ENCODE data around the gene BCL11A. TPM values are rescaled to one million over a fixed set of nuclear protein-coding genes. Genes with fewer than 3 reads are reported as not detected.

Gene BCL11A
- total RNA-seq, 2 experiments from 2014 or later, result 2.3 to 3.3 TPM

DNA sequence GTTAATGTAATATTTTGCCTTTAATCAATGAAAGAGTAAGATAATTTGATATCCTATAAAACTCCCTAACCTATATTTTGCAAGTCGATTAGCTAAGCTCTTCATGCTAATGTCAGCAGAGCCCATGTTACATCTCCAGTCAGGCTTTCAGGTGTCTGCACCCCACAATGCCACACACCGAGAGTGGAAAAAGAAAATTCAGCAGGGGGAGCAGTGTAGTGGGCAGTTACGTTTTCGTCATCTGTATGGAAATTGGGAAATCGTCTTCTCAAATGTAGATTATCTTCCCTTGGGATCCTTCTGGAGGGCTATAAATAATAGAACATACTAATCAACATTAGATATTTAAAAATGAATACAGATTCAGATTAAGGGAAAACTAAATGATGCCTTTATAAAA is 66.3 kb downstream of the BCL11A start:
- H3K4me3 Mint-ChIP-seq, result no peak overlapping the region
- no peaks in the 10 kb centered on the region for H3K27me3 Mint-ChIP-seq
- no peaks in the 10 kb centered on the region for H3K4me1 ChIP-seq (ENCODE audit: insufficient read depth, low read length)
- no peak for ATAC-seq (ENCODE audit: poor library complexity)
- H3K27me3 ChIP-seq (ENCODE audit: control insufficient read depth in 1 of 2, insufficient read depth in 2 of 2, low read length in 2 of 2), result no peaks in the 10 kb centered on the region
- no peak overlapping the region for H3K27ac ChIP-seq (ENCODE audit: low read depth in 1 of 2, low read length in 2 of 2)
- H3K4me1 Mint-ChIP-seq (ENCODE audit: low read depth), result peaks cover 12% of the 10 kb centered on the region
- CTCF ChIA-PET, result no interaction called here
- no peak overlapping the region for H3K4me3 ChIP-seq (ENCODE audit: low read length)
- H3K36me3 Mint-ChIP-seq (ENCODE audit: low read depth), result no peaks in the 10 kb centered on the region
- no peak overlapping the region for H3K27ac Mint-ChIP-seq
- no peaks in the 10 kb centered on the region for H3K9me3 Mint-ChIP-seq
- POLR2A ChIA-PET, result no interaction called here
- TF ChIP-seq, protein P1, sequence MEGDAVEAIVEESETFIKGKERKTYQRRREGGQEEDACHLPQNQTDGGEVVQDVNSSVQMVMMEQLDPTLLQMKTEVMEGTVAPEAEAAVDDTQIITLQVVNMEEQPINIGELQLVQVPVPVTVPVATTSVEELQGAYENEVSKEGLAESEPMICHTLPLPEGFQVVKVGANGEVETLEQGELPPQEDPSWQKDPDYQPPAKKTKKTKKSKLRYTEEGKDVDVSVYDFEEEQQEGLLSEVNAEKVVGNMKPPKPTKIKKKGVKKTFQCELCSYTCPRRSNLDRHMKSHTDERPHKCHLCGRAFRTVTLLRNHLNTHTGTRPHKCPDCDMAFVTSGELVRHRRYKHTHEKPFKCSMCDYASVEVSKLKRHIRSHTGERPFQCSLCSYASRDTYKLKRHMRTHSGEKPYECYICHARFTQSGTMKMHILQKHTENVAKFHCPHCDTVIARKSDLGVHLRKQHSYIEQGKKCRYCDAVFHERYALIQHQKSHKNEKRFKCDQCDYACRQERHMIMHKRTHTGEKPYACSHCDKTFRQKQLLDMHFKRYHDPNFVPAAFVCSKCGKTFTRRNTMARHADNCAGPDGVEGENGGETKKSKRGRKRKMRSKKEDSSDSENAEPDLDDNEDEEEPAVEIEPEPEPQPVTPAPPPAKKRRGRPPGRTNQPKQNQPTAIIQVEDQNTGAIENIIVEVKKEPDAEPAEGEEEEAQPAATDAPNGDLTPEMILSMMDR (IDR thresholded peaks at IDR 0.05), result no peak
- no peaks in the 10 kb centered on the region for H3K9me3 ChIP-seq (ENCODE audit: control insufficient read depth in 1 of 2, insufficient read depth in 1 of 2, low read length in 2 of 2)
- H3K36me3 ChIP-seq (ENCODE audit: insufficient read depth, low read length), result no peaks in the 10 kb centered on the region
- intact Hi-C loops (cut with DNase I, micrococcal nuclease), result no loop called here
- no peak for DNase-seq

DNA sequence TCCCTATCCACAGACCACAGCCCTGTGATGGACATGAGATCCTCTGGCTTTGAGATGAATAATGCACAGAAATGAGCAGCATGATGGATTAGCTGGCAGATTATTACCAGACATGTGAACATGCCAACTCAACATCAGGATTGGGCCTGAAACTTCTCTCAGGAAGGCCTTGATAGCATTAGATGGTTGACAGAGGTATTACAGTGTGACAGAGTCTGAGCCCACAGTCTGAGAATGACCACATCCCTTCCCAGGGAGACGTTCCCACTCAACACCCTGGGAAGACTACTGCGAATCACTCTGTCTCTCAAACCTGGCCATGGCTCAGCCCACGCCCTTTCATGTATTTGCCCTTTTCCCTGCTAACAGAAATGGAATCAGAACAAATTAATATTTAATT is 66.9 kb downstream of the BCL11A start:
- TF ChIP-seq, protein P1 (IDR thresholded peaks at IDR 0.05), result no peak
- POLR2A ChIA-PET, result no interaction called here
- DNase-seq (no peak), ATAC-seq (ENCODE audit: poor library complexity) (no peak)
- no peaks in the 10 kb centered on the region for H3K27me3 ChIP-seq (ENCODE audit: control insufficient read depth in 1 of 2, insufficient read depth in 2 of 2, low read length in 2 of 2)
- Mint-ChIP-seq H3K9me3 (no peaks in the 10 kb centered on the region), H3K4me1 (ENCODE audit: low read depth) (peaks cover 12% of the 10 kb centered on the region), H3K27ac (no peak overlapping the region), H3K4me3 (no peak overlapping the region), H3K27me3 (no peaks in the 10 kb centered on the region), H3K36me3 (ENCODE audit: low read depth) (no peaks in the 10 kb centered on the region)
- H3K27ac ChIP-seq (ENCODE audit: low read depth in 1 of 2, low read length in 2 of 2), result no peak overlapping the region
- no peaks in the 10 kb centered on the region for H3K36me3 ChIP-seq (ENCODE audit: insufficient read depth, low read length)
- H3K4me3 ChIP-seq (ENCODE audit: low read length), result no peak overlapping the region
- CTCF ChIA-PET, result no interaction called here
- intact Hi-C loops (cut with DNase I, micrococcal nuclease), result no loop called here
- H3K4me1 ChIP-seq (ENCODE audit: insufficient read depth, low read length), result no peaks in the 10 kb centered on the region
- no peaks in the 10 kb centered on the region for H3K9me3 ChIP-seq (ENCODE audit: control insufficient read depth in 1 of 2, insufficient read depth in 1 of 2, low read length in 2 of 2)

DNA sequence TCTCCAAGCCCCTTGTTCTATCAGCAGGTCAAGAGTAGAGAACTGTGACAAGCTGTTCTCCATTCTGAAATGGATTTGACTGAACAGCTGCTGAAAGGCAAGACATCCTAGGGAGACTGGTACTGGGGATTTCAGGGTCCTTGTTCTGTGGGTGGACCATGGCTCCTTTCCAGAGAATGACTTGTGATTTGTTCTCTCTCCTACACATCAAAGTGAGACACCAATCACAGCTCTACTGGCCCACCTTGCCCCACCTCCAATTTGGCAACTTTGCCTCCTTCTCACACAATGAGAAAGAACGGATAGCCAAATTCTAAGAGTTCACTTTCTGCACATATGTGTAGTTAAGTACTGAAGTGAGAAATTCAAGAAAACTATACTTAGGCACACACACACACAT is 67.4 kb downstream of the BCL11A start:
- TF ChIP-seq, protein P1 (IDR thresholded peaks at IDR 0.05), result no peak

More for the DNA sequence above, 67.4 kb downstream of the BCL11A start:
- POLR2A ChIA-PET, result no interaction called here
- H3K9me3 Mint-ChIP-seq, result no peaks in the 10 kb centered on the region
- Histone ChIP-seq H3K27ac (ENCODE audit: low read depth in 1 of 2, low read length in 2 of 2) (no peak overlapping the region), H3K9me3 (ENCODE audit: control insufficient read depth in 1 of 2, insufficient read depth in 1 of 2, low read length in 2 of 2) (no peaks in the 10 kb centered on the region), H3K4me3 (ENCODE audit: low read length) (no peak overlapping the region), H3K27me3 (ENCODE audit: control insufficient read depth in 1 of 2, insufficient read depth in 2 of 2, low read length in 2 of 2) (no peaks in the 10 kb centered on the region), H3K4me1 (ENCODE audit: insufficient read depth, low read length) (no peaks in the 10 kb centered on the region), H3K36me3 (ENCODE audit: insufficient read depth, low read length) (no peaks in the 10 kb centered on the region)
- CTCF ChIA-PET, result no interaction called here
- ATAC-seq (ENCODE audit: poor library complexity), result no peak
- H3K4me3 Mint-ChIP-seq, result no peak overlapping the region
- H3K27me3 Mint-ChIP-seq, result no peaks in the 10 kb centered on the region
- no peak for DNase-seq
- no peaks in the 10 kb centered on the region for H3K36me3 Mint-ChIP-seq (ENCODE audit: low read depth)
- no peak overlapping the region for H3K27ac Mint-ChIP-seq
- intact Hi-C loops (cut with DNase I, micrococcal nuclease), result no loop called here
- H3K4me1 Mint-ChIP-seq (ENCODE audit: low read depth), result peaks cover 12% of the 10 kb centered on the region

All from CD4-positive, alpha-beta T cell (primary cell).